Activated CD8-positive, alpha-beta memory T cell treated with anti-CD3 and anti-CD28 coated beads, Interleukin-2, amount 10 ng/mL, durations not matched to agents 7 days and 5 days (primary cell): Measurements from ENCODE around the gene PTPRG. TPM values are rescaled to one million over a fixed set of nuclear protein-coding genes. Genes with fewer than 3 reads are reported as not detected.

Experiments
- ATAC-seq: fragments of 150-1000 bp; cut with Tn5 transposase; one replicate; pipeline ENCODE4 v1.10.0; 2021; ENCODE audit warnings: moderate library complexity
- CTCF ChIA-PET: fragments of 350-600 bp; sonication (Branson Sonifier 250); formaldehyde crosslinking; loops from one replicate; lab custom pipeline; 2021; ENCODE audit warnings: antibody characterized with exemption; lab: Charles Lee
- DNase-seq: peaks from one replicate; pipeline ENCODE4 v3.0.0-alpha.2; 2020
- H3K27ac Mint-ChIP-seq: one replicate; pipeline ENCODE4 v1.8.0; 2021; ENCODE audit warnings: mild to moderate bottlenecking, mixed read lengths
- H3K27me3 Mint-ChIP-seq: one replicate; pipeline ENCODE4 v1.8.0; 2021; ENCODE audit warnings: mixed read lengths
- H3K36me3 Mint-ChIP-seq: one replicate; pipeline ENCODE4 v1.8.0; 2021; ENCODE audit warnings: mild to moderate bottlenecking, mixed read lengths
- H3K4me1 Mint-ChIP-seq: one replicate; pipeline ENCODE4 v1.8.0; 2021; ENCODE audit warnings: mixed read lengths
- H3K4me3 Mint-ChIP-seq: one replicate; pipeline ENCODE4 v1.8.0; 2021; ENCODE audit warnings: mild to moderate bottlenecking, moderate library complexity, mixed read lengths
- H3K9me3 Mint-ChIP-seq: one replicate; pipeline ENCODE4 v1.8.0; 2022; ENCODE audit warnings: low read depth, mixed read lengths
- total RNA-seq, 2 experiments: library from RNA; stranded (reverse); gene quantifications; one replicate each; pipeline ENCODE4 v1.2.3, GENCODE V29; 2021

The PTPRG gene
- total RNA-seq, 2 experiments from 2014 or later: 0.21 TPM; not detected in 1

DNA sequence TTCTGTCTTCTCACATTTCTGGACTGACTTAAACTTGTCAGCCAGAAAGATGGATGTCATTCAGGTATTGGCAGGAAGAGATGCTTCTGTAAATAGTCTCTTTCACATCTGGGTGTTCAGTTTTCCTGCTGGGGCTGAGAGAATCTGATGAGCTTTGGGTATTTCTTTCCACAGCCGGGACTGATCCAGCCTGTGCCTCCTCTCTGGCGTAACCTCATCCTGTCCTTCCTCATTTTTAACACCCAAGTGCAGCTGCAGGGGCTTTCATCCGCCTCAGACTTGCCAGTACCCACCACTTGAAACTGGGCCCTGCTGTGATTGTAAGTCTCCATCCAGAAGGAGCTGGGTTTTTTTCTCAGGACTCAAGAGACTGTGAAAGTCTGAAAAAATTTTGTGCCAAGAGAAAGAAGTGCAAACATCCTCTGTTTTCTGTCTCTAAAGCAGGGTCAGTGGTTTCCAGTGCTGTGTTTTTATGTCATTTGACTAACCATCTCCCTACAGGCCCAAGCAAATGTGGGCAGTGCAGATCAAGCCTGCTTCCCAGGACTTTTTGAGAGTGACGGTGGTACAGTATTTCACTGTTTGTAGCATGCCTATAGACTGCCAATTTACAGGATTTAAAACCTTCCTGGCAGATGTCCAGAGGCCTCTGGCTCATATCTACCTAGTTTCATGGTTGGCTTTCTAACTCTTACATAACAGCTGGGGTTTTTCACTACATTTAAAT is 342.7 kb downstream of the PTPRG start:
- Mint-ChIP-seq H3K27ac (no peak overlapping the region), H3K36me3 (no peaks in the 10 kb centered on the region), H3K4me3 (no peak overlapping the region), H3K9me3 (no peaks in the 10 kb centered on the region), H3K4me1 (no peaks in the 10 kb centered on the region), H3K27me3 (no peaks in the 10 kb centered on the region)
- ATAC-seq: no peak
- no peak for DNase-seq
- CTCF ChIA-PET: no interaction called here

GRCh38 chr3:61907210-61907795 is 345.9 kb downstream of the PTPRG start:
- no peak overlapping the region for H3K27ac Mint-ChIP-seq
- CTCF ChIA-PET: no interaction called here

GRCh38 chr3:61908382-61908781 is 347.0 kb downstream of the PTPRG start:
- CTCF ChIA-PET: no interaction called here
- ATAC-seq: no peak

More at GRCh38 chr3:61907210-61907795, 345.9 kb downstream of the PTPRG start:
- no peak overlapping the region for H3K4me3 Mint-ChIP-seq
- DNase-seq: no peak
- H3K9me3 Mint-ChIP-seq: no peaks in the 10 kb centered on the region
- no peaks in the 10 kb centered on the region for H3K36me3 Mint-ChIP-seq
- no peaks in the 10 kb centered on the region for H3K27me3 Mint-ChIP-seq
- no peaks in the 10 kb centered on the region for H3K4me1 Mint-ChIP-seq
- ATAC-seq: no peak

DNA sequence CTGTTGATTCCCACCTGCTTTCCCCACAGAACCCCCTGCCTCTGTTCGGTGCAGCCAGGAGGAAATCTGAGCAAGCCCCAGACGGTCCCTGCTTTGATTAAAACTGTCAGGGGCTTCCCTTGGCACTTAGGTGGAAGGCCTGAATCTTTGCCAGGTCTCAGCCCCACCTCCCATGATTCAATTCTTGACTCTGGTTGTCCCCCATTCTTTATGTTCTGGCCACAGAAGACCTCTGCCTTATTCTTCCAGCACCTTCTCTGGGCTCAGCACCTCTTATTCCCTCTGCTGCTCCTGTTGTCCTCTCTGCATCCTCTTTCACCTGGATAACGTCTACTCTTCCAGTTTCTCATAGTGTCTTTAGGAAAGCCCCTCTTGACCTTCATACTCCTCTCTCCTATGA is 349.4 kb downstream of the PTPRG start:
- no peaks in the 10 kb centered on the region for H3K4me1 Mint-ChIP-seq
- no peak for DNase-seq
- H3K27ac Mint-ChIP-seq: no peak overlapping the region
- CTCF ChIA-PET: no interaction called here
- no peak for ATAC-seq
- H3K9me3 Mint-ChIP-seq: peaks cover 3% of the 10 kb centered on the region
- no peak overlapping the region for H3K4me3 Mint-ChIP-seq
- no peaks in the 10 kb centered on the region for H3K36me3 Mint-ChIP-seq
- H3K27me3 Mint-ChIP-seq: no peaks in the 10 kb centered on the region

More at GRCh38 chr3:61908382-61908781, 347.0 kb downstream of the PTPRG start:
- H3K27ac Mint-ChIP-seq: no peak overlapping the region
- DNase-seq: no peak
- no peak overlapping the region for H3K4me3 Mint-ChIP-seq
- H3K36me3 Mint-ChIP-seq: no peaks in the 10 kb centered on the region
- no peaks in the 10 kb centered on the region for H3K4me1 Mint-ChIP-seq
- H3K9me3 Mint-ChIP-seq: no peaks in the 10 kb centered on the region
- no peaks in the 10 kb centered on the region for H3K27me3 Mint-ChIP-seq

DNA sequence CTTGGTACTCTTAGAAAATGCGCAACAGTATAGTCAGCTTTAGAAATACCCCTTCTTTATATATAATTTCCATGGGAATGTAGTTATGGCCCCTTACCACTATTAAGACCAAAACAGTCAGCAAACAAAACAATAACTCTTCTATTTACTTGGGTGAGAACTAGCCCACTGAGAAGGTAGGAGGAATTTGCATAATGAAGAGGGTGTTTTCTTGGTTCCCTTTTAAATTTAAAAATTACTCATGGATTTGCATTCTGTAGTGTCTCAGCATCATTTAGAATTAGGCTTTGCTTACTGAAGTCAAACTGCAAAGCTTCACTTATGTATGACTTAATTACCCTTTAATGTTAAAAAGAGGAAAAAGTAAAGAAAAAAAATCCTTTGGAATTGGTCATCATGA is 350.8 kb downstream of the PTPRG start:
- CTCF ChIA-PET: no interaction called here
- ATAC-seq: no peak

DNA sequence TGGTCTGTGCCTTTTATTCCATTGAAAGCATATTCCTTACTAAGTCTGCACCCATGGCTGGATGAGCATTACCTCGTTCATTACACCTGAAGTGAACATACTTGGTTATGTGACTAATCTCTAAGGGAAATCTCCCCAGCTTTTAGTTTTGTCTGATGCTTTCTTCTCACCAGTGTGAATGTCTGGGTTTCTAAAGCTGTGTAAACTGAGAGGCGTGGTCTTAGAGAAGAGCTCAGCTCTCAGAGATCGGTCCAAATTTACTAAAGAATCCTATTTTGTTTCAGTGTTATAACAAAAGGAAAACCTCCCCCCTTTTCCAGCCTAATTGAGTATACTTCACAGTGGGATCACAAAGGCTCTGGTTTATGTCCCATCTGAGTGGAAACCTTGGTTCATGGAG is 352.3 kb downstream of the PTPRG start:
- no peaks in the 10 kb centered on the region for H3K4me1 Mint-ChIP-seq
- peaks cover 3% of the 10 kb centered on the region for H3K9me3 Mint-ChIP-seq
- H3K4me3 Mint-ChIP-seq: no peak overlapping the region
- H3K27ac Mint-ChIP-seq: no peak overlapping the region
- H3K27me3 Mint-ChIP-seq: no peaks in the 10 kb centered on the region
- ATAC-seq (no peak), DNase-seq (no peak)
- CTCF ChIA-PET: no interaction called here
- H3K36me3 Mint-ChIP-seq: no peaks in the 10 kb centered on the region

More for the DNA sequence above, 350.8 kb downstream of the PTPRG start:
- Mint-ChIP-seq H3K4me1 (no peaks in the 10 kb centered on the region), H3K36me3 (no peaks in the 10 kb centered on the region), H3K27me3 (no peaks in the 10 kb centered on the region), H3K9me3 (peaks cover 3% of the 10 kb centered on the region), H3K4me3 (no peak overlapping the region), H3K27ac (no peak overlapping the region)
- DNase-seq: no peak

- ATAC-seq (no peak), DNase-seq (no peak)
- Mint-ChIP-seq H3K4me1 (no peaks in the 10 kb centered on the region), H3K4me3 (no peak overlapping the region), H3K9me3 (peaks cover 3% of the 10 kb centered on the region), H3K36me3 (no peaks in the 10 kb centered on the region), H3K27ac (no peak overlapping the region), H3K27me3 (no peaks in the 10 kb centered on the region)
- CTCF ChIA-PET: no interaction called here
Observed at GRCh38 chr3:61914276-61914675, 352.9 kb downstream of the PTPRG start.

GRCh38 chr3:61915296-61915695 is 353.9 kb downstream of the PTPRG start:
- CTCF ChIA-PET: no interaction called here
- Mint-ChIP-seq H3K9me3 (peaks cover 3% of the 10 kb centered on the region), H3K27ac (no peak overlapping the region), H3K4me1 (no peaks in the 10 kb centered on the region), H3K36me3 (no peaks in the 10 kb centered on the region), H3K27me3 (no peaks in the 10 kb centered on the region), H3K4me3 (no peak overlapping the region)
- no peak for ATAC-seq
- DNase-seq: no peak

GRCh38 chr3:61919371-61919770 is 358.0 kb downstream of the PTPRG start:
- Mint-ChIP-seq H3K4me1 (no peaks in the 10 kb centered on the region), H3K27me3 (no peaks in the 10 kb centered on the region), H3K9me3 (no peaks in the 10 kb centered on the region), H3K27ac (no peak overlapping the region), H3K36me3 (no peaks in the 10 kb centered on the region), H3K4me3 (no peak overlapping the region)
- CTCF ChIA-PET: interaction anchor here (0.6 kb wide), 1 partner anchor 200 kb away, joined by 4 read pairs; no protein-coding TSS in a partner anchor
- no peak for DNase-seq
- ATAC-seq: no peak

DNA sequence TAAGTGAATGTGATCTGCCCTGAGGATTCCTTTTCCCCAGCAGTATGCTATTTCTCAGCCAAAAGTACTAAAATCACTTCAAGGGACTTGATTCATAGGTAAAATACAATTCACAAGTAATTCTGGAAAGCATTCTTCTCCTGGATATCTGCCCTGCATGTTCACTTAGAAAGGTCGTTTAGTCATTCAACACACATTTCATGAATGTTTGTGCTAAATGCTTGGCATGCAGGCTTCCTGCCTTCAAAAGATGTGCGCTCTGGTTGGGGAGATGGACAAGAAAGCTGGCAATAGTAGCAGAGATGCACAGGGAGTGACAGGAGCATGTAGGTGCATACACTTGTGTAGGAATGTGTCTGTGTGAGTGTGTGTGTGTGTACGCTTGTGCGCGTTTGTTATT is 360.7 kb downstream of the PTPRG start:
- no peak overlapping the region for H3K4me3 Mint-ChIP-seq
- DNase-seq: no peak
- no peaks in the 10 kb centered on the region for H3K27me3 Mint-ChIP-seq
- no peaks in the 10 kb centered on the region for H3K4me1 Mint-ChIP-seq
- no peaks in the 10 kb centered on the region for H3K9me3 Mint-ChIP-seq
- no peak overlapping the region for H3K27ac Mint-ChIP-seq
- ATAC-seq: no peak
- no peaks in the 10 kb centered on the region for H3K36me3 Mint-ChIP-seq
- CTCF ChIA-PET: no interaction called here

- DNase-seq (no peak), ATAC-seq (no peak)
- Mint-ChIP-seq H3K9me3 (no peaks in the 10 kb centered on the region), H3K36me3 (no peaks in the 10 kb centered on the region), H3K4me1 (no peaks in the 10 kb centered on the region), H3K27ac (no peak overlapping the region), H3K27me3 (no peaks in the 10 kb centered on the region), H3K4me3 (no peak overlapping the region)
- CTCF ChIA-PET: no interaction called here
Observed at GRCh38 chr3:61924090-61924735, 362.8 kb downstream of the PTPRG start.

- Mint-ChIP-seq H3K27ac (no peak overlapping the region), H3K4me3 (no peak overlapping the region), H3K9me3 (no peaks in the 10 kb centered on the region), H3K27me3 (no peaks in the 10 kb centered on the region), H3K36me3 (no peaks in the 10 kb centered on the region), H3K4me1 (no peaks in the 10 kb centered on the region)
- CTCF ChIA-PET: no interaction called here
- DNase-seq: no peak
- ATAC-seq: no peak
Observed at GRCh38 chr3:61924991-61925390, 363.6 kb downstream of the PTPRG start.

- ATAC-seq (no peak), DNase-seq (no peak)
- no peaks in the 10 kb centered on the region for H3K9me3 Mint-ChIP-seq
- no peak overlapping the region for H3K4me3 Mint-ChIP-seq
- CTCF ChIA-PET: no interaction called here
- no peak overlapping the region for H3K27ac Mint-ChIP-seq
- no peaks in the 10 kb centered on the region for H3K36me3 Mint-ChIP-seq
- no peaks in the 10 kb centered on the region for H3K4me1 Mint-ChIP-seq
- H3K27me3 Mint-ChIP-seq: no peaks in the 10 kb centered on the region
Observed at GRCh38 chr3:61925721-61926120, 364.4 kb downstream of the PTPRG start.

DNA sequence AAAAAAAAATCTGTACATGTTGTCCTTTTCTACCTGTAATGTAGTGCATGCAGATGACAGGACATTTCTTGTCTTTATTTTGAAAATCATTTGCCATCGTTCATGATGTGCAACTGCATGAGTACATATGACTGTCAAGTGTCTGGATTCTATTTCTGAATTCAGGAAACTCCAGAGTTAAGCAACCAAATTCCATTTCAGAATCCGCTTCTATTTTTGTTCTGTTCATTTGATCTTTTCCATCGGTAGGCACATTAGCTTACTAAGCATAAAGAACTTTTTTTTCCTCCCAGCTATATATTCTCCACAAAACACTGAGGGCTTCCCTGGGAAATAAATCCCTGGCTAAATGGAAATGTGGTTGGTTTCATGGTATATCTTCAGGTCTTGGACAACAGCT is 365.6 kb downstream of the PTPRG start:
- no peaks in the 10 kb centered on the region for H3K27me3 Mint-ChIP-seq
- H3K4me1 Mint-ChIP-seq: no peaks in the 10 kb centered on the region
- H3K4me3 Mint-ChIP-seq: no peak overlapping the region
- ATAC-seq: no peak
- CTCF ChIA-PET: no interaction called here
- no peak overlapping the region for H3K27ac Mint-ChIP-seq
- H3K36me3 Mint-ChIP-seq: no peaks in the 10 kb centered on the region
- H3K9me3 Mint-ChIP-seq: no peaks in the 10 kb centered on the region
- no peak for DNase-seq
